H1 (cell line): ENCODE measurements around the gene TRAT1. TPM values are rescaled to one million over a fixed set of nuclear protein-coding genes. Genes with fewer than 3 reads are reported as not detected.

Experiments used
- CTCF ChIA-PET: fragments of 300-600 bp; sonication (Branson Sonifier 250); formaldehyde crosslinking; loops from one replicate; lab custom pipeline; 2021; ENCODE audit not compliant: partially characterized antibody; lab: Charles Lee
- POLR2A ChIA-PET: fragments of 300-600 bp; sonication (Branson Sonifier 250); formaldehyde crosslinking; loops from one replicate; lab custom pipeline; 2021; ENCODE audit warnings: inconsistent platforms; ENCODE audit not compliant: partially characterized antibody; lab: Charles Lee
- DNase-seq, 2 experiments: peaks; one replicate each; pipeline versions ENCODE4 v3.0.0 to v3.0.0-alpha.2; 2010 to 2022; ENCODE audit warnings: low spot score in 2 of 2, low read depth in 1 of 2, mixed read lengths in 1 of 2
- FAIRE-seq: peaks from 2 replicates; lab custom pipeline; 2011; peaks lifted over from hg19 to GRCh38; lab: Jason Lieb, UNC
- H2AFZ ChIP-seq: 2 replicates; pipeline ENCODE4 v1.8.1; 2012; ENCODE audit warnings: low read length, inconsistent platforms
- H2AK5ac ChIP-seq: 2 replicates; pipeline ENCODE4 v1.6.1; 2013; ENCODE audit warnings: low read depth, low read length
- H2BK120ac ChIP-seq: replicated peaks from 2 replicates; pipeline ENCODE3; 2013; ENCODE audit warnings: low read depth, low read length, inconsistent platforms
- H2BK12ac ChIP-seq: 2 replicates; pipeline ENCODE4 v1.6.1; 2013; ENCODE audit warnings: low read depth, low read length
- H2BK15ac ChIP-seq: 2 replicates; pipeline ENCODE4 v1.6.1; 2013; ENCODE audit warnings: low read length
- H2BK20ac ChIP-seq: 2 replicates; pipeline ENCODE4 v1.6.1; 2013; ENCODE audit warnings: low read length
- H2BK5ac ChIP-seq: 2 replicates; pipeline ENCODE4 v1.6.1; 2013; ENCODE audit warnings: low read depth, low read length
- H3K14ac ChIP-seq: 2 replicates; pipeline ENCODE4 v1.6.1; 2013; ENCODE audit warnings: inconsistent platforms; ENCODE audit not compliant: insufficient read length
- H3K18ac ChIP-seq: 2 replicates; pipeline ENCODE4 v1.6.1; 2013; ENCODE audit warnings: low read length; ENCODE audit errors: extremely low read depth
- H3K23ac ChIP-seq: 2 replicates; pipeline ENCODE4 v1.6.1; 2013; ENCODE audit warnings: inconsistent platforms; ENCODE audit not compliant: insufficient read length
- H3K23me2 ChIP-seq: 2 replicates; pipeline ENCODE4 v1.6.1; 2013; ENCODE audit warnings: low read depth, low read length
- H3K27ac ChIP-seq: 2 replicates; pipeline ENCODE4 v1.6.1; 2011; ENCODE audit warnings: low read depth, low read length, inconsistent platforms
- H3K27me3 ChIP-seq, 4 experiments: replicated peaks in 1 of 4; 1 replicate in 1 of 4; 2 replicates in 3 of 4; pipeline versions ENCODE4 v1.6.1 to v1.8.1; 2011 to 2013; ENCODE audit warnings: low read length in 3 of 4, mild to moderate bottlenecking in 3 of 4, inconsistent platforms in 2 of 4, mixed read lengths in 2 of 4, moderate library complexity in 1 of 4; ENCODE audit not compliant: control insufficient read depth in 3 of 4, insufficient read depth in 3 of 4; ENCODE audit errors: extremely low read depth in 1 of 4
- H3K36me3 ChIP-seq, 4 experiments: 2 replicates each; pipeline versions ENCODE4 v1.6.1 to v1.8.1; 2011 to 2013; ENCODE audit warnings: mild to moderate bottlenecking in 4 of 4, low read length in 3 of 4, moderate library complexity in 2 of 4, control low read depth in 1 of 4, inconsistent platforms in 1 of 4; ENCODE audit not compliant: insufficient read depth in 4 of 4, control insufficient read depth in 2 of 4
- H3K4ac ChIP-seq: replicated peaks from 2 replicates; pipeline ENCODE3; 2013; ENCODE audit warnings: low read length, low read depth, mixed read lengths, inconsistent platforms; ENCODE audit not compliant: insufficient read length
- H3K4me1 ChIP-seq, 4 experiments: replicated peaks in 1 of 4; 1 replicate in 1 of 4; 2 replicates in 3 of 4; pipeline versions ENCODE4 v1.6.1 to v1.8.1; 2011 to 2013; ENCODE audit warnings: low read length in 3 of 4, inconsistent platforms in 2 of 4, mixed read lengths in 1 of 4; ENCODE audit not compliant: insufficient read depth in 4 of 4, control insufficient read depth in 3 of 4
- H3K4me2 ChIP-seq, 2 experiments: 2 replicates each; pipeline versions ENCODE4 v1.6.1 to v1.8.1; 2011 to 2013; ENCODE audit warnings: low read depth in 2 of 2, low read length in 2 of 2, control low read depth in 1 of 2, inconsistent platforms in 1 of 2, mild to moderate bottlenecking in 1 of 2; ENCODE audit not compliant: insufficient read depth in 1 of 2
- H3K4me3 ChIP-seq, 4 experiments: fragments of 200-600, 300-600 bp in 1 of 4; sonication (generic), shearing (Covaris generic), sonication (Bioruptor Twin) in 1 of 4; 2 replicates each; pipeline versions ENCODE4 v1.5.1 to v1.8.1; 2011 to 2016; ENCODE audit warnings: low read length in 4 of 4, low read depth in 3 of 4, control low read depth in 2 of 4, inconsistent platforms in 2 of 4, mild to moderate bottlenecking in 2 of 4, mixed read lengths in 1 of 4, moderate library complexity in 1 of 4; ENCODE audit not compliant: insufficient read depth in 2 of 4; ENCODE audit errors: extremely low read depth in 1 of 4
- H3K56ac ChIP-seq: replicated peaks from 2 replicates; pipeline ENCODE3; 2013; ENCODE audit warnings: low read depth, mild to moderate bottlenecking, mixed read lengths, low read length, inconsistent platforms; ENCODE audit not compliant: insufficient read length
- H3K79me1 ChIP-seq: 2 replicates; pipeline ENCODE4 v1.6.1; 2013; ENCODE audit warnings: low read depth, low read length, control low read depth
- H3K79me2 ChIP-seq, 2 experiments: 2 replicates each; pipeline versions ENCODE4 v1.6.1 to v1.8.1; 2012 to 2013; ENCODE audit warnings: low read length in 2 of 2, mild to moderate bottlenecking in 2 of 2, inconsistent platforms in 1 of 2; ENCODE audit not compliant: insufficient read depth in 2 of 2, control insufficient read depth in 1 of 2
- H3K9ac ChIP-seq, 4 experiments: replicated peaks in 1 of 4; 1 replicate in 1 of 4; 2 replicates in 3 of 4; pipeline versions ENCODE4 v1.6.1 to v1.8.1; 2011 to 2013; ENCODE audit warnings: low read depth in 3 of 4, low read length in 3 of 4, control low read depth in 2 of 4, mild to moderate bottlenecking in 2 of 4, moderate library complexity in 2 of 4, inconsistent platforms in 1 of 4; ENCODE audit errors: extremely low read depth in 1 of 4
- H3K9me3 ChIP-seq, 2 experiments: 2 replicates each; pipeline versions ENCODE4 v1.6.1 to v1.8.1; 2012 to 2013; ENCODE audit warnings: mild to moderate bottlenecking in 2 of 2, moderate library complexity in 2 of 2, control low read depth in 1 of 2, inconsistent platforms in 1 of 2, low read depth in 1 of 2, low read length in 1 of 2, mixed read lengths in 1 of 2; ENCODE audit not compliant: insufficient read depth in 2 of 2
- H4K20me1 ChIP-seq, 2 experiments: replicated peaks in 1 of 2; 2 replicates each; pipeline versions ENCODE3 to v1.8.1; 2011 to 2013; ENCODE audit warnings: inconsistent platforms in 2 of 2, low read length in 2 of 2, mild to moderate bottlenecking in 1 of 2; ENCODE audit not compliant: insufficient read depth in 2 of 2, control insufficient read depth in 1 of 2
- H4K5ac ChIP-seq: 2 replicates; pipeline ENCODE4 v1.6.1; 2013; ENCODE audit warnings: low read length, low read depth, mixed read lengths, inconsistent platforms; ENCODE audit not compliant: insufficient read length
- H4K8ac ChIP-seq: 2 replicates; pipeline ENCODE4 v1.8.0; 2013; ENCODE audit warnings: mild to moderate bottlenecking, moderate library complexity, low read length, inconsistent platforms; ENCODE audit not compliant: insufficient read depth; ENCODE audit errors: extremely low read depth
- H4K91ac ChIP-seq: replicated peaks from 2 replicates; pipeline ENCODE3; 2013; ENCODE audit warnings: low read length, mixed read lengths, inconsistent platforms; ENCODE audit not compliant: insufficient read length
- CEBPB ChIP-seq: IDR thresholded peaks from 2 replicates; pipeline ENCODE4 v1.6.1; 2012; ENCODE audit warnings: low read depth, low read length
- EGR1 ChIP-seq: IDR thresholded peaks from 2 replicates; pipeline ENCODE4 v1.6.1; 2011; ENCODE audit warnings: low read depth, low read length, borderline replicate concordance
- EZH2 ChIP-seq: fragments of 200-600 bp; sonication (generic); IDR thresholded peaks from 2 replicates; pipeline ENCODE4 v1.7.1; 2012; ENCODE audit warnings: low read depth, mild to moderate bottlenecking, moderate library complexity, low read length, inconsistent platforms; ENCODE audit not compliant: severe bottlenecking
- GTF2F1 ChIP-seq: IDR thresholded peaks from 2 replicates; pipeline ENCODE4 v1.6.1; 2012; ENCODE audit warnings: low read depth, low read length, improper control_type of control experiment, borderline replicate concordance
- SP4 ChIP-seq: IDR thresholded peaks from 2 replicates; pipeline ENCODE4 v1.6.1; 2012; ENCODE audit warnings: low read length, inconsistent platforms
- TAF1 ChIP-seq: IDR thresholded peaks from 2 replicates; pipeline ENCODE4 v1.6.1; 2011; ENCODE audit warnings: mild to moderate bottlenecking, low read depth, low read length
- TBP ChIP-seq: IDR thresholded peaks from 2 replicates; pipeline ENCODE4 v1.6.1; 2011; ENCODE audit warnings: low read depth, low read length, improper control_type of control experiment
- TCF12 ChIP-seq: IDR thresholded peaks from 2 replicates; pipeline ENCODE4 v1.6.1; 2011; ENCODE audit warnings: low read depth, mild to moderate bottlenecking, low read length
- WGBS, 2 experiments: shearing (Covaris generic) in 1 of 2; methylation state at CpG; one replicate each; pipeline versions ENCODE4 v1.1.6 to v1.1.7; 2013 to 2015; ENCODE audit warnings: low lambda C conversion rate in 2 of 2, mixed read lengths in 2 of 2, inconsistent platforms in 1 of 2, low coverage in 1 of 2, missing lambda C conversion rate in 1 of 2; ENCODE audit not compliant: insufficient replicate concordance in 2 of 2, insufficient coverage in 1 of 2, insufficient read length in 1 of 2; ENCODE audit errors: extremely low coverage in 1 of 2, missing lambda C conversion rate in 1 of 2; 5-methylcytosine and 5-hydroxymethylcytosine counted together
- polyA plus RNA-seq, 7 experiments: library from polyadenylated mRNA; depleted of rRNA in 3 of 7; stranded (reverse) in 5 of 7; unstranded in 2 of 7; fragments of >200 nt in 5 of 7; fragments of 200-250 nt in 2 of 7; gene quantifications; 1 replicate in 5 of 7; 2 replicates in 1 of 7; 4 replicates in 1 of 7; pipeline versions ENCODE4 v1.2.1 to v1.2.3, GENCODE V29; 2011 to 2013; ENCODE audit warnings: missing spikeins in 2 of 7, mixed read lengths in 2 of 7
- total RNA-seq: library from RNA; stranded (reverse); fragmentation: NEBNext Ultra II Directional; extraction: Animal tissue kit (Norgen Biotek cat#: 25700); gene quantifications from 2 replicates; pipeline ENCODE4 v1.2.1, GENCODE V29; 2021

The TRAT1 gene
- total and polyA plus RNA-seq, 2 of the 8 experiments (the other 6 are each of a cell fraction or from before 2014, with no cell fraction given) = not detected

GRCh38 chr3:108899530-108899929, 76.9 kb downstream of the TRAT1 start:
- DNase-seq = no peak
- Histone ChIP-seq H3K18ac (no peak overlapping the region), H2AK5ac (no peak overlapping the region), H3K4ac (no peak overlapping the region), H3K79me1 (no peaks in the 10 kb centered on the region), H3K4me2 (no peak overlapping the region), H4K20me1 (no peaks in the 10 kb centered on the region), H4K8ac (no peak overlapping the region), H3K9me3 (no peaks in the 10 kb centered on the region), H2BK5ac (no peak overlapping the region), H3K36me3 (no peaks in the 10 kb centered on the region), H3K79me2 (no peaks in the 10 kb centered on the region), H3K27me3 (no peaks in the 10 kb centered on the region), H3K4me1 (no peaks in the 10 kb centered on the region), H2BK12ac (no peak overlapping the region), H3K27ac (no peak overlapping the region), H3K14ac (no peak overlapping the region), H3K23ac (no peak overlapping the region), H3K9ac (no peak overlapping the region), H4K91ac (no peak overlapping the region), H3K4me3 (no peak overlapping the region), H3K23me2 (no peaks in the 10 kb centered on the region), H2BK120ac (no peak overlapping the region), H2BK20ac (no peak overlapping the region), H4K5ac (no peak overlapping the region), H3K56ac (no peak overlapping the region), H2AFZ (no peak overlapping the region), H2BK15ac (no peak overlapping the region)
- ChIA-PET CTCF (interaction anchor here (1.6 to 1.8 kb wide), 2 partner anchors 16 to 410 kb away, joined by 4 to 7 read pairs; no protein-coding TSS in a partner anchor), POLR2A (no interaction called here)
- WGBS, 2 experiments = 90% methylated on average over 3 of the region's 3 CpGs; no CpG with 5 or more reads in 1 of the 2 experiments
- no peak for FAIRE-seq
- TF ChIP-seq TCF12 (no peak), CEBPB (no peak), EZH2 (no peak), SP4 (no peak), EGR1 (no peak), TBP (no peak), GTF2F1 (no peak), TAF1 (no peak)
